HCT116 (cell line): ENCODE results near the gene NAA11. TPM values are rescaled to one million over a fixed set of nuclear protein-coding genes. Genes with fewer than 3 reads are reported as not detected.

Experiments
- ATAC-seq: fragments of 200-7000 bp; cut with Tn5 transposase; 2 replicates; pipeline ENCODE4 v1.9.1; 2020; ENCODE audit warnings: mild to moderate bottlenecking, moderate library complexity
- BruUV-seq: library from RNA; stranded (reverse); fragments of 400-500 nt; replicated peaks from 2 replicates; lab custom pipeline; 2021; lab: Mats Ljungman, UMichigan
- CTCF ChIA-PET: fragments of 300-600 bp; sonication (Branson Sonifier 250); formaldehyde crosslinking; loops from one replicate; lab custom pipeline; 2021; ENCODE audit warnings: antibody characterized with exemption; lab: Charles Lee
- POLR2A ChIA-PET: fragments of 300-600, 350-600 bp; sonication (Branson Sonifier 250); formaldehyde crosslinking; loops from one replicate; lab custom pipeline; 2021; ENCODE audit warnings: antibody characterized with exemption; lab: Charles Lee
- RAD21 ChIA-PET, 2 experiments: fragments of 300-600 bp; sonication (Branson Sonifier 250); formaldehyde crosslinking; loops; one replicate each; lab custom pipeline; 2023; ENCODE audit warnings: low total read pairs in 2 of 2; ENCODE audit not compliant: uncharacterized antibody in 2 of 2, unreplicated experiment in 2 of 2, low non-redundant PET in 1 of 2; lab: Charles Lee
- DNase-seq: peaks from one replicate; pipeline ENCODE4 v3.0.0-alpha.2; 2010; ENCODE audit warnings: low read depth, low spot score
- H2AFZ ChIP-seq: fragments of 200-600 bp; shearing (Covaris generic), sonication (generic); 2 replicates; pipeline ENCODE4 v1.6.1; 2017; ENCODE audit warnings: low read depth, mixed run types, mixed read lengths, antibody characterized with exemption, low read length; ENCODE audit not compliant: poor library complexity, severe bottlenecking
- H3K27ac ChIP-seq: 2 replicates; pipeline ENCODE4 v1.5.1; 2012; ENCODE audit warnings: low read depth, low read length
- H3K27me3 ChIP-seq: fragments of 200-600 bp; sonication (generic); 2 replicates; pipeline ENCODE4 v1.6.1; 2016; ENCODE audit warnings: mixed run types, low read length, mixed read lengths; ENCODE audit not compliant: insufficient read depth
- H3K36me3 ChIP-seq, 2 experiments: fragments of 200-500 bp in 1 of 2; fragments of 200-600 bp in 1 of 2; sonication (Bioruptor generic) in 1 of 2; sonication (generic) in 1 of 2; 2 replicates each; pipeline versions ENCODE4 v1.5.1 to v1.6.1; 2014 to 2016; ENCODE audit warnings: low read length in 2 of 2, inconsistent platforms in 1 of 2, mixed read lengths in 1 of 2, mixed run types in 1 of 2; ENCODE audit not compliant: insufficient read depth in 2 of 2, control insufficient read depth in 1 of 2
- H3K4me1 ChIP-seq, 2 experiments: fragments of 200-600 bp in 1 of 2; sonication (generic) in 1 of 2; 2 replicates each; pipeline versions ENCODE4 v1.5.1 to v1.6.1; 2012 to 2017; ENCODE audit warnings: low read length in 2 of 2, inconsistent platforms in 1 of 2, mild to moderate bottlenecking in 1 of 2, mixed read lengths in 1 of 2, mixed run types in 1 of 2, moderate library complexity in 1 of 2; ENCODE audit not compliant: insufficient read depth in 2 of 2, control insufficient read depth in 1 of 2
- H3K4me2 ChIP-seq: fragments of 200-600 bp; sonication (generic); 2 replicates; pipeline ENCODE4 v1.6.1; 2017; ENCODE audit warnings: mixed run types, low read length, mixed read lengths
- H3K4me3 ChIP-seq, 2 experiments: fragments of 200-600 bp in 1 of 2; sonication (generic) in 1 of 2; replicated peaks in 1 of 2; 2 replicates each; pipeline ENCODE4 v1.5.1; 2011 to 2016; ENCODE audit warnings: low read length in 2 of 2, control low read depth in 1 of 2, low read depth in 1 of 2, mild to moderate bottlenecking in 1 of 2, mixed read lengths in 1 of 2, mixed run types in 1 of 2
- H3K79me2 ChIP-seq: fragments of 200-600 bp; sonication (generic); 2 replicates; pipeline ENCODE4 v1.6.1; 2017; ENCODE audit warnings: mild to moderate bottlenecking, mixed run types, low read length, moderate library complexity, mixed read lengths; ENCODE audit not compliant: insufficient read depth
- H3K9ac ChIP-seq: fragments of 200-600 bp; sonication (generic); 2 replicates; pipeline ENCODE4 v1.6.1; 2016; ENCODE audit warnings: low read length, mixed read lengths
- H3K9me2 ChIP-seq: fragments of 200-600 bp; sonication (generic), shearing (Covaris generic); 2 replicates; pipeline ENCODE4 v1.6.1; 2017; ENCODE audit warnings: mixed run types, mild to moderate bottlenecking, moderate library complexity; ENCODE audit not compliant: insufficient read depth
- H3K9me3 ChIP-seq, 2 experiments: fragments of 200-500 bp in 1 of 2; fragments of 200-600 bp in 1 of 2; sonication (Bioruptor generic) in 1 of 2; sonication (generic) in 1 of 2; 2 replicates each; pipeline ENCODE4 v1.6.1; 2014 to 2017; ENCODE audit warnings: low read length in 2 of 2, mixed read lengths in 2 of 2, inconsistent platforms in 1 of 2, low read depth in 1 of 2, mild to moderate bottlenecking in 1 of 2, mixed run types in 1 of 2, moderate library complexity in 1 of 2; ENCODE audit not compliant: control insufficient read depth in 1 of 2, insufficient read depth in 1 of 2
- H4K20me1 ChIP-seq: fragments of 200-600 bp; sonication (generic), shearing (Covaris generic); 2 replicates; pipeline ENCODE4 v1.6.1; 2017; ENCODE audit warnings: mixed run types, mild to moderate bottlenecking, moderate library complexity; ENCODE audit not compliant: insufficient read depth
- CEBPB ChIP-seq: IDR thresholded peaks from 2 replicates; pipeline ENCODE4 v1.6.1; 2012; ENCODE audit warnings: low read depth
- ELF1 ChIP-seq: IDR thresholded peaks from 2 replicates; pipeline ENCODE4 v1.6.1; 2012; ENCODE audit warnings: low read depth, borderline replicate concordance
- FOSL1 ChIP-seq: IDR thresholded peaks from 2 replicates; pipeline ENCODE4 v1.6.1; 2012; ENCODE audit warnings: low read depth
- POLR2AphosphoS5 ChIP-seq: IDR thresholded peaks from 2 replicates; pipeline ENCODE4 v1.6.1; 2011; ENCODE audit warnings: mild to moderate bottlenecking, low read depth, low read length, moderate library complexity
- RAD21 ChIP-seq: IDR thresholded peaks from 2 replicates; pipeline ENCODE4 v1.6.1; 2012; ENCODE audit warnings: low read depth, mild to moderate bottlenecking
- SP1 ChIP-seq: IDR thresholded peaks from 2 replicates; pipeline ENCODE4 v1.6.1; 2012; ENCODE audit warnings: low read depth
- ZNF274 ChIP-seq: fragments of 200-500 bp; sonication (Bioruptor generic); IDR thresholded peaks from 2 replicates; pipeline ENCODE4 v1.6.1; 2014; ENCODE audit warnings: mild to moderate bottlenecking, low read depth, low read length, inconsistent platforms
- intact Hi-C: fragments of 100-400 bp; cut with micrococcal nuclease; formaldehyde crosslinking; loops from 2 replicates; pipeline ENCODE4 v1.10.0; 2022
- total RNA-seq: library from RNA; stranded (reverse); gene quantifications from one replicate; pipeline ENCODE4 v1.2.1, GENCODE V29; 2021; ENCODE audit not compliant: unreplicated experiment
- TF ChIP-seq, protein P1 (sequence below): IDR thresholded peaks from 2 replicates; pipeline ENCODE4 v1.6.1; 2012
- TF ChIP-seq, protein P2 (sequence below): IDR thresholded peaks from 2 replicates; pipeline ENCODE4 v1.6.1; 2012; ENCODE audit warnings: low read depth
- TF ChIP-seq, protein P3 (sequence below): IDR thresholded peaks from 2 replicates; pipeline ENCODE4 v1.6.1; 2011; ENCODE audit warnings: mild to moderate bottlenecking, low read length, moderate library complexity; ENCODE audit not compliant: insufficient replicate concordance; ENCODE audit errors: extremely low read depth

NAA11 gene
- total RNA-seq, 1 experiment from 2014 or later: not detected

DNA sequence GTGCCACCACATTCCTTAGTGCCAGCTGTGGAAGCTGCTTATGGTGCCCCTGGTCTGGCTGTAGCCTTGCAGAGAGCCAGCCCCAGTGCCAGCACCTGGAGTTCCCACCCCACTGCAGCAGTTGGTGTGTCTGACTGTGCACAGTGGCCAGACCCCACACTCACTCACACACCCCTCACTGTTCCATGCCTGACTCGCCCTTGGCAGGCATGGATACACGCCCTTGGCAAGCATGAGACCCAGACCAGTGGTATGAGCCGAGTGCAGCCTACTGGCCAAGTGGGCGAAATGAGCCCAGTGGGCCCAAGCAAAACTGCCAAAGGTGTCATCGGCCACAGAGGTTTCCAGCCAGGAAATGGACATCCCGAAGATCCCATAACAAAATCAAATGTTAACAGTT, 27.4 kb downstream of the NAA11 start:
- intact Hi-C loops: no loop called here
- no peak overlapping the region for H2AFZ ChIP-seq
- H3K27me3 ChIP-seq: peaks cover 18% of the 10 kb centered on the region; the same call in 1 of the 2 replicates
- ChIA-PET RAD21 (no interaction called here), CTCF (no interaction called here), POLR2A (no interaction called here)
- DNase-seq: no peak
- TF ChIP-seq, protein P1, sequence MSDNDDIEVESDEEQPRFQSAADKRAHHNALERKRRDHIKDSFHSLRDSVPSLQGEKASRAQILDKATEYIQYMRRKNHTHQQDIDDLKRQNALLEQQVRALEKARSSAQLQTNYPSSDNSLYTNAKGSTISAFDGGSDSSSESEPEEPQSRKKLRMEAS: no peak
- TF ChIP-seq, protein P2, sequence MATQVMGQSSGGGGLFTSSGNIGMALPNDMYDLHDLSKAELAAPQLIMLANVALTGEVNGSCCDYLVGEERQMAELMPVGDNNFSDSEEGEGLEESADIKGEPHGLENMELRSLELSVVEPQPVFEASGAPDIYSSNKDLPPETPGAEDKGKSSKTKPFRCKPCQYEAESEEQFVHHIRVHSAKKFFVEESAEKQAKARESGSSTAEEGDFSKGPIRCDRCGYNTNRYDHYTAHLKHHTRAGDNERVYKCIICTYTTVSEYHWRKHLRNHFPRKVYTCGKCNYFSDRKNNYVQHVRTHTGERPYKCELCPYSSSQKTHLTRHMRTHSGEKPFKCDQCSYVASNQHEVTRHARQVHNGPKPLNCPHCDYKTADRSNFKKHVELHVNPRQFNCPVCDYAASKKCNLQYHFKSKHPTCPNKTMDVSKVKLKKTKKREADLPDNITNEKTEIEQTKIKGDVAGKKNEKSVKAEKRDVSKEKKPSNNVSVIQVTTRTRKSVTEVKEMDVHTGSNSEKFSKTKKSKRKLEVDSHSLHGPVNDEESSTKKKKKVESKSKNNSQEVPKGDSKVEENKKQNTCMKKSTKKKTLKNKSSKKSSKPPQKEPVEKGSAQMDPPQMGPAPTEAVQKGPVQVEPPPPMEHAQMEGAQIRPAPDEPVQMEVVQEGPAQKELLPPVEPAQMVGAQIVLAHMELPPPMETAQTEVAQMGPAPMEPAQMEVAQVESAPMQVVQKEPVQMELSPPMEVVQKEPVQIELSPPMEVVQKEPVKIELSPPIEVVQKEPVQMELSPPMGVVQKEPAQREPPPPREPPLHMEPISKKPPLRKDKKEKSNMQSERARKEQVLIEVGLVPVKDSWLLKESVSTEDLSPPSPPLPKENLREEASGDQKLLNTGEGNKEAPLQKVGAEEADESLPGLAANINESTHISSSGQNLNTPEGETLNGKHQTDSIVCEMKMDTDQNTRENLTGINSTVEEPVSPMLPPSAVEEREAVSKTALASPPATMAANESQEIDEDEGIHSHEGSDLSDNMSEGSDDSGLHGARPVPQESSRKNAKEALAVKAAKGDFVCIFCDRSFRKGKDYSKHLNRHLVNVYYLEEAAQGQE: no peak
- TF ChIP-seq SP1: no peak
- no peak for TF ChIP-seq POLR2AphosphoS5
- TF ChIP-seq ELF1: no peak
- H3K9ac ChIP-seq: no peak overlapping the region
- no TSS peak for BruUV-seq
- no peaks in the 10 kb centered on the region for H4K20me1 ChIP-seq
- no peak overlapping the region for H3K4me3 ChIP-seq
- no peaks in the 10 kb centered on the region for H3K9me3 ChIP-seq
- no peak overlapping the region for H3K27ac ChIP-seq
- H3K4me1 ChIP-seq: no peaks in the 10 kb centered on the region
- no peak overlapping the region for H3K4me2 ChIP-seq
- no peaks in the 10 kb centered on the region for H3K9me2 ChIP-seq
- H3K79me2 ChIP-seq: no peaks in the 10 kb centered on the region
- H3K36me3 ChIP-seq: no peaks in the 10 kb centered on the region
- no peak; the same call in 1 of the 2 replicates for ATAC-seq

- DNase-seq (no peak), ATAC-seq (peak; percentile 40; the same call in 1 of the 2 replicates)
- H3K4me2 ChIP-seq: no peak overlapping the region
- ChIA-PET POLR2A (no interaction called here), CTCF (no interaction called here), RAD21 (no interaction called here)
- H3K9me3 ChIP-seq: no peaks in the 10 kb centered on the region
- no peak overlapping the region for H2AFZ ChIP-seq
- no peaks in the 10 kb centered on the region for H3K4me1 ChIP-seq
- no TSS peak for BruUV-seq
- peaks cover 18% of the 10 kb centered on the region; the same call in 1 of the 2 replicates for H3K27me3 ChIP-seq
- no peaks in the 10 kb centered on the region for H4K20me1 ChIP-seq
- intact Hi-C loops: no loop called here
- no peak overlapping the region for H3K9ac ChIP-seq
- H3K9me2 ChIP-seq: no peaks in the 10 kb centered on the region
- H3K79me2 ChIP-seq: no peaks in the 10 kb centered on the region
- H3K27ac ChIP-seq: no peak overlapping the region
- H3K36me3 ChIP-seq: no peaks in the 10 kb centered on the region
- no peak overlapping the region for H3K4me3 ChIP-seq
- TF ChIP-seq SP1 (no peak), ZNF274 (no peak), FOSL1 (no peak), CEBPB (no peak), RAD21 (peak; percentile 12; the same call in 1 of the 2 replicates)
- TF ChIP-seq, protein P3, sequence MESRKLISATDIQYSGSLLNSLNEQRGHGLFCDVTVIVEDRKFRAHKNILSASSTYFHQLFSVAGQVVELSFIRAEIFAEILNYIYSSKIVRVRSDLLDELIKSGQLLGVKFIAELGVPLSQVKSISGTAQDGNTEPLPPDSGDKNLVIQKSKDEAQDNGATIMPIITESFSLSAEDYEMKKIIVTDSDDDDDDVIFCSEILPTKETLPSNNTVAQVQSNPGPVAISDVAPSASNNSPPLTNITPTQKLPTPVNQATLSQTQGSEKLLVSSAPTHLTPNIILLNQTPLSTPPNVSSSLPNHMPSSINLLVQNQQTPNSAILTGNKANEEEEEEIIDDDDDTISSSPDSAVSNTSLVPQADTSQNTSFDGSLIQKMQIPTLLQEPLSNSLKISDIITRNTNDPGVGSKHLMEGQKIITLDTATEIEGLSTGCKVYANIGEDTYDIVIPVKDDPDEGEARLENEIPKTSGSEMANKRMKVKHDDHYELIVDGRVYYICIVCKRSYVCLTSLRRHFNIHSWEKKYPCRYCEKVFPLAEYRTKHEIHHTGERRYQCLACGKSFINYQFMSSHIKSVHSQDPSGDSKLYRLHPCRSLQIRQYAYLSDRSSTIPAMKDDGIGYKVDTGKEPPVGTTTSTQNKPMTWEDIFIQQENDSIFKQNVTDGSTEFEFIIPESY: no peak
Observed at GRCh38 chr4:79298027-79298426, 27.8 kb downstream of the NAA11 start.
